HG03442 (cell line): ENCODE measurements around the gene PLCD4.

ENCODE experiments used
- ATAC-seq: cut with Tn5 transposase; IDR thresholded peaks from one replicate; pipeline ENCODE4 v1.9.1; 2021; ENCODE audit warnings: mild to moderate bottlenecking, moderate library complexity; ENCODE audit not compliant: unreplicated experiment

Gene PLCD4

DNA sequence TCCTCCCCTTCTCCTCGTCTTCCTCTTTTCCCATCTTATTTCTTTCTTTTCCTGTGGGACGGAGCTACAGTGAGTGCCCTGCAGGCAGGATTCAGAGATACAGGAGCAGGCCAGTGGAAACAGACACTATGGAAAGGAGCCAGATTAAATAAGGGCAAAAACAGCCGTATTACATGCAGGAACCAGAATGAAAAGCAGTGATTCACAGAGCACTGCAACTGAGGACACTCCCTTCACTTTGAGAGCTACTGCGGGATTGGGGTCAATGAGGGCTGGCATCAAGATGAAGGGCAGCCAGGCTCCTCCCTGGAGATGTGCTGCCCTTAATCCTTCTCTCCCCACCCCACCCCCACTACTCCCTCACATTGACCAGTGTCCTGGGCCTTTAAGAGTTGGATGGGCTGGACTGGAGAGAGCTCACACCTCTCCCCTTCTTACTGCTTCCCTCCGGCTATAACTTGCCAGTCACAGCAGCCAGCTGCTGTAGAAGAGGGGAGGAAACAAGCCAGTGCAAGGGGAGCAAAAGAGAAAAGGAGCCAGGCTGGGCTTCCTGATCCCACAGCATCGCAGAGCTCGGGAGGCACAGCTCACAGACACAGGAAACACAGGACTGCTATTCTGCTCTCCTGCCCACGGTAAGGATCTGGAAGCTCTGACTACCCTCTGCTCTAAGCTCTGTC lies at the start of gene PLCD4:
PLCD4 (plus strand) TSS at position 464 of the 680 bp plus-strand sequence. CDS start 7,841 bp downstream, outside the sequence.
- ATAC-seq, result no peak

GRCh38 chr2:218557941-218558340 lies 49.8 kb upstream of the PLCD4 start:
- ATAC-seq, result no peak

DNA sequence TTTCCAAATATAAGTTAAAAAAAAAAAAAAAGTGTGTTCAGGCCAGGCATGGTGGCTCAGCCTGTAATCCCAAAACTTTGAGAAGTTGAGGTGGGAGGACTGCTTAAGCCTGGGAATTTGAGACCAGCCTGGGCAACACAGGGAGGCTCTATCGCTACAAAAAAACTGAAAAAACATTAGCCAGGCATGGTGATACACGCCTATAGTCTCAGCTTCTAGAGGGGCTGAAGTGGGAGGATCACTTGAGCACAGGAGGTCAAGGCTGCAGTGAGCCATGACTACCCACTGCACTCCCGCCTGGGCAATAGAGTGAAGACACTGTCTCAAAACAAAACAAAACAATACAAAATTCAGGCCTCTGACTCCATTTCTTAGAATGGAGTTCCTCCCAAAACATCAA lies 48.7 kb upstream of the PLCD4 start:
- ATAC-seq, result no peak

GRCh38 chr2:218564056-218564455 lies 43.6 kb upstream of the PLCD4 start:
- ATAC-seq, result no peak

DNA sequence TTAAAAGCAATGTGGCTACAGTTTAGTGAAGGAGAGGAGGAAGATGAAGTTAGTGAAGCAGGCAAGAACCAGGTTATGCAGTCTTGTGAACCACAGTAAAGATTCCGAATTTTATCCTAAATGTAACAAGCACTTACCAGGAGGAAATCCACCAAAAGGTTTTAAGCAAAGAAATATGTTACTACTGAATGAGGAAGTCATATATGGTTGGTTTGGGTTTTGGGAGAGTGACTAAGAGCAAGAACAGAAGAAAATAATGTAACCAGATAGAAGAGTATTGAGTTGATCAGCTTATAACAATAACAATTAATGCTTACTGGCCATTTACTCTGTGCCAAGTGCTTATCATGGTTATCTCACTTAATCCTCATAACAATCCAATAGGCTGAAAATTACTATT lies 41.4 kb upstream of the PLCD4 start:
- ATAC-seq, result no peak

DNA sequence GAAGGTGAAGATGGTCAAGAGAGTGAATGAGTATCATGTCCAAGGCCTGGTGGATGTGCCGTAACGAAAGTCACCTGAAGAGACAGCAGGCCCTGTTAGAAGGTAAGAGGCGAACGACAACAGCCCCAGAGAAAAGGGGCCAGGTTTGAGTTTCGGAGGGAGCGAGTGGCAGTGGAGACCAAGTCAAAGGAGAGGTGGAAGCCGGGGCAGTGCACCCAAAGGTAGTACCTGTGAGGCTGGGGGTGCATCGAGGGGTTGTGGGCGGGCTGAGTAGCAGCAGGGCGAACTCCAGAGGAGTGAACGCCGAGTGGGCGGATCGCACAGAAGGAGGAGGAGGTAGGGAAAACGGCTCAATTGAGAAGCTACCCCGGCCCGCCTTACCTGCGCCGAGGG lies 39.9 kb upstream of the PLCD4 start:
- ATAC-seq, result peak; percentile 38

GRCh38 chr2:218568190-218569037 lies 39.3 kb upstream of the PLCD4 start, which contains the start of the genes CNOT9 and USP37:
CNOT9 (plus strand) TSS chr2:218568839; CDS start chr2:218568955, 116 bp downstream.
USP37 (minus strand) TSS chr2:218568351; CDS start chr2:218558653, 9,698 bp downstream.
- ATAC-seq, result peak; percentile 67

GRCh38 chr2:218569038-218569431 lies 38.7 kb upstream of the PLCD4 start:
- peak; percentile 25 for ATAC-seq

DNA sequence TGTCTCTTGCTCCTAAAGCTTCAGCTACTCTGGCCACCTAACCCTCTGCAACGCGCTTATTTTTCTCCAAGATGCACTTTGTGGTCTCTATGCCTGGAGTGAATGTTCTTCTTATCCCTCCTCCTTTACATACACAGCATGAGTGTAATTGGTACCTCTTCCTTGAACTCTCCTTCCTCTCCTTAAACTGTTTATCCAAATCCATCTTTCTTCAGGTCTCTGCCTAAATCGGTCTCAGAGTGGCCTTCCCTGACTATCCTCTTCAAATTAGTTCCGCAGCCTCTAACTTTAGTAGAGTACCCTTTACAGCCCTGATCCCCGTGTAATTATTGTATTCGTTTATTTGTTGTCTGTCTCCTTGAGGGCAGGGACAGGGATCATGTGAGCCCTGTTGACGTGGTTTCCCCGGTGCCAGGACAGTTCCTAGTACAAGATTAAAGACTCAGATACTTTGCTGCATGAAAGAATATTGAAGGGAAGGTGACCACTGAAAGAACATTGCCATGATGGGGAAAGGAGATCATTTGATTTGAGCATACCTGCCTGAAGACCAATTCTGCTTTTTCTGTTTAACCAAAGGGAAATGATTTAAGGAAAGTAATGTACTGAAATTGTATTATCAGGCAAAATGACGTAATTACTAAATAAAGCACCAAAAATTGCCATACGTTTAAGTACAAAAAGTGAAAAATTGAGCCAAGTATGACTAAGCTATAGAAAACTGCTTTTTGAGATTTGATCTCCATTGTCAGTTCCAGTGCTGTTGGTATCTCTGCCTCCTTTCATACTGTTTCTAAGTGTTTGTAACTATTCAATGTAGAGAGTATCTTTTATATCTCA lies 37.8 kb upstream of the PLCD4 start:
- ATAC-seq, result no peak

- no peak for ATAC-seq
Measured at GRCh38 chr2:218570850-218571249, 36.8 kb upstream of the PLCD4 start.

- ATAC-seq, result no peak
Measured at GRCh38 chr2:218576854-218577253, 30.8 kb upstream of the PLCD4 start.

- ATAC-seq, result no peak
Measured at GRCh38 chr2:218577482-218578220, 30.0 kb upstream of the PLCD4 start.

DNA sequence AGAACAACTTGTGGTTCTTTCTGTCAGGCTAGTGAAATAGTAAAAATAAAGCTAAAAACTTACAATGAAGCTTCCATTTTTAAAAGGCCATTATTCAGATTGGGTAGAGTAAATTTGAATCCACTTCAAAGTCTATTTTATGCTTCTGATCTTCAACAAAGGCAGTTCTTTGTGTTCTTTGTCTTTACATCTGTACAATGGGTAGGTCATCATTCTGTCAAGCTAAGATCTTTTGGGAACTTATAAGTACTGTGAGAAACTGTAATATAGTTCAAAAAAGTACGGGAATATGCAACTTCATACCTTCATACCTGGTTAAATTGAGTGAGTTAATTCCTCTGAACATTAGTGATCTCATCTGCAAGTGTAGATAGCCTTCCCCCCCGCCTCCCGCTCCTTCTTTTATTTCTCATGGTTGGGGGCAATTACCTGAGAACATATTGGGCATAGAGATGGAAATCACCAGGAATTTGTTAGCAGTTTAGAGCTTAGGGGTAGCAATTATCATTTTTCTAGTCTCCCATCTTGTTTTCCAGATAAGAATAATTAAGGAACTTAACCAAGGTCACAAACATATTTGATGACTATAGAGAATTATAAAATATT lies 29.3 kb upstream of the PLCD4 start:
- no peak for ATAC-seq

- peak; percentile 79 for ATAC-seq
Measured at GRCh38 chr2:218582076-218582475, 25.6 kb upstream of the PLCD4 start.

DNA sequence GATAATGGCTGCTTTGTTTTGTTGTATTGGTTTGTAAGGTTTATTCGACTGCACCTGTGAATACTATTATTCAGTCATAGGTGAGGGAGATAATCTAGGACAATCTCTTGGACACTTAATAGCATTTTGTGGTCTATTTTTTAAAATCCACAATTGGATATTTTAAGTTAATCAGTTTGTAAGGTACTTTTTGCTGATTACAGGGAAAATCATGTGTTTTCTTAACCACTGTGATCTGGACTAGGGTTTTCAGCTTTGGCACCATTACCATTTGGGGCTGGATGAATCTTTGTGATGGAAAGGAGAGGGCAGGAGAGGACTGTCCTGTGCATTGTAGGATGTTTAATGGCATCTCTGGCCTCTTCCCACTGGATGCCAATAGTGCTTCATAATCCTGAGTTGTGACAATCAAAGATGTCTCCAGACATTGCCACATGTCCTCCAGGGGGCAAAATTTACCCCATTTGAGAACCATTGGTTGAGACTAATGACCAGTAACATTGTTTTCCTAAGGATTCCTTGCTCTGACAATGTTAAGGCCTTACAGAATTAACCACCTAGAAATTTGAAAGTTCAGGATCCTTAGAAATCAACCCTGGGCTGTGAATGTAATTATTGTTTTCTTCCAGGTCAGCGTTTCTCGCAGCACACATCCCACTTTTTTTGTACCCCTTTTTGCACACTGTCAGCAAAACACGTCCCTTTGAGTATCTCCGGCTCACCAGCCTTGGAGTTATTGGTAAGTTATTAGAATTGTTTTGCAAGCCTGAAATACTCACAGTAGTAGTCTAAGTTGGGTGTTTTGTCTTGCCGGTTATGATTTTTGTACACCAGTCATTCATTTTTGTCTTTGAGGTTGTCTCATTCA lies 23.5 kb upstream of the PLCD4 start:
- ATAC-seq, result no peak

DNA sequence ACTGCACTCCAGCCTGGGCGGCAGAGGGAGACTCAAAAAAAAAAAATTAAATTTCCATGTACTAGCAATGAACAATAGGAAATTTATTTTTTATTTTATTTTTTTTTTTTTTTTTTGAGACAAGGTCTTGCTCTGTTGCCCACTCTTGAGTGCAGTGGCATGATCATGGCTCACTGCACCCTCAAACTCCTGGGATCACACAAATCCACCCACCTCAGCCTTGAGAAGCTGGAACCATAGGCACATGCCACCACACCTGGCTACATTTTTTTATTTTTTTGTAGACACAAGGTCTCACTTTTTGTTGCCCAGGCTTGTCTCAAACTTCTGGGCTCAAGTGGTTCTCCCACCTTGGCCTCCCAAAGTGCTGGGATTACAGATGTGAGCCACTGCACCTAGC lies 22.2 kb upstream of the PLCD4 start:
- ATAC-seq, result no peak

DNA sequence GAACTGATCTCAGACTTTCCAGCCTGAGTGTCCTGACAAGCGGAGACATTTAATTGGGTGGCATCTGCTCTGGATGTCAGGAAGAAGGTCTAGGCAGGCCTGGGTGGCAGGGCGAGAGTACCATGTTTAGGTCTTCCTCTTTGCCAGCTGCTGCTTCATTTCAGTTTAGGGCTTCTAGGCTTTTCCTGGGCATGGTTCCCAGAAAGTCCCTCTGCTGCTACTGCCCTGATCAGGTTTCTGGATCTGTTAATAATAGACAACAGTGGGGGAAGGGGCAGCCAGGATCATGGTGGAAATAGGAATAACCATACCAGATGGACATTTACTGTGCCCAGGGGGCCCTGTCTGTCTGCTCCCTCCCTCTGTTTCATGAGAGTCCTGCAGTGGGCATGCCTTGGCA lies 2.3 kb upstream of the PLCD4 start:
- no peak for ATAC-seq

DNA sequence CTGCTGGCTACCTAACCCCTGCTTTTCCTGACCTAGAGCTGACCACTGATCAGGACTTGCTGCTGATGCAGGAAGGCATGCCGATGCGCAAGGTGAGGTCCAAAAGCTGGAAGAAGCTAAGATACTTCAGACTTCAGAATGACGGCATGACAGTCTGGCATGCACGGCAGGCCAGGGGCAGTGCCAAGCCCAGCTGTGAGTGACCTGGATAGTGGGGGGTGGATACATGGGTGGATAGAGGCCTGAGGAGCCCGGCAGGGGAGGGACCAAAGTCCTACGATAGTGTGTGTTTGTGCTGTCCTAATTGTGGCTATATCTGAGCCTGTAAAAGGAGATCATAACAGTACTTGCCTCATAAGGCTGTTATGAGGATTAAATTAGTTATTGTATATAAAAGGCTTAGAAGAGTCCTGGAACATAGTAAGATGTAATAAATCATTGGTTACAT lies 8.2 kb downstream of the PLCD4 start:
- no peak for ATAC-seq
